HL-60 (cell line): Measurements from ENCODE around the gene SLC10A7.

Experiments
- DNase-seq, 2 experiments: peaks; one replicate each; pipeline ENCODE4 v3.0.0-alpha.2; 2010 to 2020; ENCODE audit warnings: low read depth in 1 of 2, low spot score in 1 of 2
- H3K27ac ChIP-seq: fragments of 250-450 bp; sonication (Bioruptor Pico); replicated peaks from 2 replicates; pipeline ENCODE4 v1.5.1; 2020; ENCODE audit warnings: mild to moderate bottlenecking, moderate library complexity
- H3K27me3 ChIP-seq: fragments of 250-450 bp; sonication (Bioruptor Pico); 2 replicates; pipeline ENCODE4 v1.5.1; 2021; ENCODE audit warnings: mild to moderate bottlenecking, moderate library complexity; ENCODE audit not compliant: insufficient read depth, poor library complexity, severe bottlenecking
- H3K4me3 ChIP-seq: replicated peaks from 2 replicates; pipeline ENCODE4 v1.5.1; 2011; ENCODE audit warnings: mild to moderate bottlenecking, control low read depth, low read length; ENCODE audit not compliant: insufficient read depth
- CTCF ChIP-seq: IDR thresholded peaks from one replicate; pipeline ENCODE4 v1.5.1; 2011; ENCODE audit warnings: low read length, control low read depth, inconsistent platforms; ENCODE audit not compliant: insufficient read depth
- GABPA ChIP-seq: IDR thresholded peaks from 2 replicates; pipeline ENCODE4 v1.6.1; 2012; ENCODE audit warnings: low read depth
- POLR2AphosphoS5 ChIP-seq: IDR thresholded peaks from 2 replicates; pipeline ENCODE4 v1.6.1; 2012; ENCODE audit warnings: low read depth
- REST ChIP-seq: IDR thresholded peaks from 2 replicates; pipeline ENCODE4 v1.6.1; 2012; ENCODE audit warnings: low read depth; ENCODE audit not compliant: insufficient replicate concordance
- SPI1 ChIP-seq: IDR thresholded peaks from 2 replicates; pipeline ENCODE4 v1.6.1; 2012; ENCODE audit warnings: low read depth, mild to moderate bottlenecking, borderline replicate concordance

The SLC10A7 gene

GRCh38 chr4:146335763-146336409, 185.9 kb downstream of the SLC10A7 start:
- no peaks in the 10 kb centered on the region for H3K27me3 ChIP-seq
- H3K27ac ChIP-seq: no peak overlapping the region
- TF ChIP-seq SPI1 (no peak), CTCF (no peak), POLR2AphosphoS5 (no peak), GABPA (no peak), REST (no peak)
- DNase-seq: no peak
- no peak overlapping the region for H3K4me3 ChIP-seq

DNA sequence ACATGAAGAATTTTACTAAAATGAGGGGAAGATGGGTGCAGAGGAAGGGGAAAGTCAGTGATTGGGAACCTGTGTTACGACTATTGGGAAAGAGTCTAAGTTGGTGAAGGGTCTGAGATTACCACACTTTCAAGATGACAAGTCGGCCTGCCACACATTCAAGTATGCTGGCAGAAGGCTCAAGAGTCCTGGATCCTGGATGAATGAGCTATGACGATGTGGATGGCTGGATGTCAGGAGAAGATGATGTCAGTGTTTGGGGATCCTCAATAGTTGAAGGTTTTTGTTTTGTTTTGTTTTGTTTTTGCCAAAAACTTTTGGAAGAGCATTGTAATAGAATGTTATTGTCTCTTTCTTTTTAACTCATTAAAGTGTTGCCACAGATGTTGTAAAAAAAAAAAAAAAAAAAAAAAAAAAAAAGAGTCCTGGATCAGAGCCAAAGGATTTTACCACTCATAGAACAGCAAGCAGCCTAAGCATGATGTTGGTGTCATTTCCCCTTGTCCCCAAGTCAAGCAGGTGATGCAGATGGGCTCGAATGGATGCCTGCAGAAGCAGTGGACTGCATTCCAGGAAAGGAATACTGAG, 186.8 kb downstream of the SLC10A7 start:
- Histone ChIP-seq H3K27ac (no peak overlapping the region), H3K4me3 (no peak overlapping the region), H3K27me3 (no peaks in the 10 kb centered on the region)
- no peak for DNase-seq
- TF ChIP-seq GABPA (no peak), POLR2AphosphoS5 (no peak), SPI1 (no peak), CTCF (no peak), REST (no peak)

DNA sequence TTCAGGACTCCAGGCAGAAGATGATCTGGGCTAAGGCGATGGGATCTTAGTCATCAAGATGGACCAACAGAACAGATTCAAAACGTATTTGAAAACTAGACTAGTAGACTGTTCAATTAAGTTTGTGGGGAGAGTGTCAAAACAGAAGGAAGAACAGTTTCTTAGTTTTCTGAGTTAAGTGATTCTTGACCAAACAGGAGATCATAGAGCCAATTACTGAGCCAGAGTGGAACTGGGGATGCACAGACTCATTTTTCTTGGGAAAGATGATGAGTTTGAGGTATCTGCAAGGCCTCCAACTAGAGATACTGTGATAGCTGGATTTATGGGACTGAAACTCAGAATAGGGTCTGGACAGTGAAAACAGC, 187.9 kb downstream of the SLC10A7 start:
- Histone ChIP-seq H3K27me3 (no peaks in the 10 kb centered on the region), H3K4me3 (no peak overlapping the region), H3K27ac (no peak overlapping the region)
- no peak for TF ChIP-seq GABPA
- DNase-seq: no peak

DNA sequence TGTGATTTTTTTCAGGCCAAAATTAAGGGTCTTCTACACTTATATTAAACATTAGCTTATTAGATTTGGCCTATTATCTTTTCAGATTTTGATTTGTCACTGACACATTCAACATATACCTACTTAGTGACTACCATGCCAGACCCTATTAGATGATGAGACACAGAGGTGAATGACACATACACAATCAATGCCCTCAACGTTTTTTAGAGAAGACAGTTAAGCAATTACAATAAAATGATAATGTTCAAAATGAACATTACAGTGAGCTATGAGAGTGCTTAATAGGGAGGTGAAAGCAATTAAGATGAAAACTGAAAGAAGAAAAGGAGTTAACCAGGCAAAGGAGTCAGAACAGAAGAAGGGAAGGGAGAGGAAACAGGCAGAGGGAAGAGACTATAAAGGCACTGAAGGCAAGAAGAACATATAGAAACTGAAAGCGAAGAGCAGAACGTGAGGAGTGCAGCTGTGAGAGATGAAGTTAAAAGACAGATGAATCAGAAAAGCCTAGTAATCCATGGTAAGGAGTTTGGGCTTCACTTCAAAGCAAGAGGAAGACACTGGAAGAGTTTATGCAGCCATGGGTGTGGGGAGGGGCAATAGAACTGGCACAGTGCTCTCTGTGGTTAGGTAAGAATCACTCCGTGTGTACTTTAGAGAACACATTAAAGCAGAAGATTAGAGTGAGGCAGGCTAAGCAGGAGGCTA, 188.4 kb downstream of the SLC10A7 start:
- TF ChIP-seq GABPA (no peak), POLR2AphosphoS5 (no peak), REST (no peak), CTCF (no peak), SPI1 (no peak)
- H3K4me3 ChIP-seq: no peak overlapping the region
- no peak overlapping the region for H3K27ac ChIP-seq
- DNase-seq: no peak
- no peaks in the 10 kb centered on the region for H3K27me3 ChIP-seq
